Renal cortex interstitium (tissue), 11 donors: Measurements from ENCODE around the gene IL15. TPM values are rescaled to one million over a fixed set of nuclear protein-coding genes. Genes with fewer than 3 reads are reported as not detected.
"Not testable (repeated sequence)": the region's sequence is repeated elsewhere in the genome, so short reads cannot be mapped to it uniquely, and the experiment has no call there.

Source experiments
- DNase-seq, 11 donors: peaks; one replicate each; pipeline ENCODE4 v3.0.0-alpha.2; 2013; ENCODE audit warnings: low read depth in 9 of 11, low spot score in 4 of 11; ENCODE audit errors: extremely low read depth in 1 of 11
- polyA plus RNA-seq, 3 donors: library from polyadenylated mRNA; unstranded; fragments of 120-200 nt; gene quantifications; one replicate each; pipeline ENCODE4 v1.2.1, GENCODE V29; 2013; ENCODE audit not compliant: insufficient read length in 3 of 3

Gene IL15
- polyA plus RNA-seq, 3 donors, result 1.2 to 3.0 (median 1.8) TPM

- DNase-seq, result no peak
Observed at GRCh38 chr4:141746026-141746425, 109.6 kb downstream of the IL15 start.

GRCh38 chr4:141751806-141752205, 115.4 kb downstream of the IL15 start:
- DNase-seq, result not testable (repeated sequence)

GRCh38 chr4:141757287-141757686, 120.9 kb downstream of the IL15 start:
- no peak for DNase-seq

- DNase-seq, result no peak
Observed at GRCh38 chr4:141759796-141760425, 123.5 kb downstream of the IL15 start.

- no peak for DNase-seq
Observed at GRCh38 chr4:141761926-141762325, 125.5 kb downstream of the IL15 start.

GRCh38 chr4:141763374-141763773, 127.0 kb downstream of the IL15 start:
- no peak for DNase-seq

GRCh38 chr4:141768954-141769353, 132.6 kb downstream of the IL15 start:
- DNase-seq, result no peak

GRCh38 chr4:141771889-141772830, 135.8 kb downstream of the IL15 start:
- DNase-seq, result no peak

GRCh38 chr4:141772838-141773237, 136.5 kb downstream of the IL15 start:
- no peak for DNase-seq

- DNase-seq, result no peak
Observed at GRCh38 chr4:141782205-141782604, 145.8 kb downstream of the IL15 start.
